ENCODE measurements around the gene PTPN6.
A peak's percentile ranks its signal among the peaks of the same experiment; 100 is the strongest.

PTPN6 gene

GRCh38 chr12:6957151-6957701 is 6.1 kb downstream of the PTPN6 start:
- no peak for DNase-seq

DNA sequence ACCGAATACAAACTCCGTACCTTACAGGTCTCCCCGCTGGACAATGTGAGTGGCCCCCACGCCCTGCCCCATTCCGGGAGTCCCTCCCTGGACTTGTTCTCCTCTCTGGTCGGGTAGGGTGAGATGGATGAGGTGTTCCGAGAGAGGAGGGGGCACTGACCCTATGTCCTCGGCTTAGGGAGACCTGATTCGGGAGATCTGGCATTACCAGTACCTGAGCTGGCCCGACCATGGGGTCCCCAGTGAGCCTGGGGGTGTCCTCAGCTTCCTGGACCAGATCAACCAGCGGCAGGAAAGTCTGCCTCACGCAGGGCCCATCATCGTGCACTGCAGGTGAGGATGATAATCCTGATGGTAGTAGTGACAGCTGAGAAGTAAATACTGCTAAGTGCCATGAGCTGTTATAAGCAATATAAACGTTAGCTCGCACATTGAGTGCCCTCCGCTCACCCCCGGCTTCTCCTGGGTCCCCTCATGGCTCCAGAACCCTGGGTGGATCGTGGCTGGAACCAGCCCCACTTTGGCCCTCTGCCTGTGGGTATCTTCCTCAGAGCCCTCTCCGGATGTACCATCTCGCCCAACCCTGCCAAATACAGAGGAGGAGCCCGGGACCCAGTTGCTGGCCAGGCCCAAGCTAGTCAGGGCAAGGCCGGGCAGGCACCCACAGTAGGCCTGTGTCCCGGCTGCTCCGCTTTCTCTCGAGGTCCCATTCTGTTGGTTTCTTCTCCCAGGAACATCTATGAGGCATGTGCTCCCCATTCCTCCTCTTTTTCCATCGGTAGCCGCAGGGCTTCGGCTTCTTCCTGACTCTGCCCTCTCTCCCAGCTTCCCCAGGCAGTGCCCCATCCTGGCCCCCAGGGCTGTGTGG is 6.8 kb downstream of the PTPN6 start:
- DNase-seq: no peak

DNA sequence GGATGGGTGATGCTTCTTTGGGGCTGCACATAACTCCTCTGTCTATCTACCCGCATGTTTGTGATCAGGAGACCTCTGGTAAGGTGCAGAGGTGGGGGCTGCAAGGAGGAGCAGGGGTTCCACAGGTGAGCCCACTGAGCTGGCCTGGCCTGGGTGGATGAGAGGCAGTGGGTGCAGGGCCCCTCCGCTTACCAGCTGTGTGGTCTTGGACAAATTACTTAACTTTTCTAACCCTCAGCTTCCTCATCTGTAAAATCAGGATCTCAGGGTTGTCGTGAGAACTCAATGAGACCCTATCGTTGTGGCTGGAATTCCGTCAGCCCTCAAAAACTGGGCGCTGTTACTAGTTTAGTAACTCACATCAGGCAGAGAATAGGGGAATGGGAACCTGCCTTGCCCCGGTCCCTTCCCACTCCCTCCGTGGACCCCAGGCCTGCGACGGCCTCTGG is 7.5 kb downstream of the PTPN6 start:
- no peak for DNase-seq

- peak; percentile 62 to 66 for DNase-seq
Observed at GRCh38 chr12:6959058-6959804, 8.1 kb downstream of the PTPN6 start.

GRCh38 chr12:6959805-6960592 is 8.8 kb downstream of the PTPN6 start:
- DNase-seq: no peak

DNA sequence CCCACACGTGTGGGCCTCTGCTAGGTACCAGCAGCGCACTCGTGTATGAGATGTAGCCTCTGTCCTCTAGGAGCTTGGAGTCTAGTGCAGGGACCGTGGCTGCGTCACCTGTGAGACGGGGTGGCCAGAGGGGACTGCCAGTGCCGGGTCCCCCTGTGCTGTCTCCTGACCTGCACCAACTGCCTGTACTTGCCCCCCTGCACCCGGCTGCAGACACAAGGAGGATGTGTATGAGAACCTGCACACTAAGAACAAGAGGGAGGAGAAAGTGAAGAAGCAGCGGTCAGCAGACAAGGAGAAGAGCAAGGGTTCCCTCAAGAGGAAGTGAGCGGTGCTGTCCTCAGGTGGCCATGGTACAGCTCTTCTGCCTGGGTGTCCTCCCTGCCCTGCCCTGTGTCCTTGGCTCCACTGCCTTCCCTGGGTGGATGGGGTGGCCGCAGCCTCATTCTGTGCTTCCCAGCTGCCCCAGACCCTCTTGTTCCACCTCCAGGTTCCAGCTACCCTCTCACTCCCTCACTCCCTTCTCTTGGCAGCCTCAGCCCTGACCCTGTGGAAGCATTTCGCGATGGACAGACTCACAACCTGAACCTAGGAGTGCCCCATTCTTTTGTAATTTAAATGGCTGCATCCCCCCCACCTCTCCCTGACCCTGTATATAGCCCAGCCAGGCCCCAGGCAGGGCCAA is 9.6 kb downstream of the PTPN6 start:
- no peak for DNase-seq

DNA sequence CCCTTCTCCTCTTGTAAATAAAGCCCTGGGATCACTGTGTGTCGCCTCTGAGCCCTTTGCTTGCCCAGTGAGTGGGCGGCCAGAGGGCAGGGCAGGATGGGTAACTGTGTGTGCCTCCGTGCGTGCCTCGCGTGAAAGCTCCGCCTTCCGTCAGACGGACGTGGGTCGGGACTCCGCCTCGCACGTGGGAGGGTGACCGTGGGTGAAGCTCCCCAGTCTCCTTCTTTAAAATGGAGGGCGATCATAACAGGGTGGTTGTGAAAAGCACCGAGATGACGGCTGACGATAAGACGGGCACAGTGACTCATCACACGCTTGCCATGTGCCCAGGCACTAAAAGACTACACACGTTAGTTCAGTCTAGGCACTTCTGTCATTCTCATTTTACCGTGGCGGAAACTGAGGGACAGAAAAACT is 10.1 kb downstream of the PTPN6 start:
- DNase-seq: peak; percentile 95 to 97

DNA sequence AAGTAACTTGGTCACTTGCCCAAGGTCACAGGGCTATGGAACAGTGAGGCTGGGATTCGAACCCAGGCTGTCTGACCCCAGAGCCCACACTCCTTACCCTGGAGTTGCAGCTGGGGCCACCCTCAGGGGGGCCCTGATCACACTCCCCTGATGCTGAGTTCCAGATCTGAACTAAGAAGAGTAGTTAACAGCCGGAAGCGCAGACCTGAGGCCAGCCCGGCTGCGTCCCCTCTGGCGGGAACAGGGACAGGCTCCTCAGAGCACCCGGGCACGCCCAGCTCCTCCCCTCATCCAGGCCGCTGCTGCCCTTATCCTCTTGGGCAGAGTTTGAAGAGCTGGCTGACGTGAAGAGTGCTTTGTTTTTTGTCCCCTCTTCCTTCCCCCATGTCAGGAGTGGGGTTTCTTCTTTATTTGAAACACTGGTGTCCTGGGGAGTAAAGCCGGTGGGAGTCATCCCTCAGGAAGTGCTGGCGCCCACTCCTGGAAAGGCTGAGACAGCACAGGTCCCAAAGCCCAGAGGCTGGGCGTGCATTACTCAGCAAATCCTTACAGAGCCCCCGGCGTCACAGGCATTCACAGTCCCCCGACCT is 10.6 kb downstream of the PTPN6 start:
- DNase-seq: no peak

DNA sequence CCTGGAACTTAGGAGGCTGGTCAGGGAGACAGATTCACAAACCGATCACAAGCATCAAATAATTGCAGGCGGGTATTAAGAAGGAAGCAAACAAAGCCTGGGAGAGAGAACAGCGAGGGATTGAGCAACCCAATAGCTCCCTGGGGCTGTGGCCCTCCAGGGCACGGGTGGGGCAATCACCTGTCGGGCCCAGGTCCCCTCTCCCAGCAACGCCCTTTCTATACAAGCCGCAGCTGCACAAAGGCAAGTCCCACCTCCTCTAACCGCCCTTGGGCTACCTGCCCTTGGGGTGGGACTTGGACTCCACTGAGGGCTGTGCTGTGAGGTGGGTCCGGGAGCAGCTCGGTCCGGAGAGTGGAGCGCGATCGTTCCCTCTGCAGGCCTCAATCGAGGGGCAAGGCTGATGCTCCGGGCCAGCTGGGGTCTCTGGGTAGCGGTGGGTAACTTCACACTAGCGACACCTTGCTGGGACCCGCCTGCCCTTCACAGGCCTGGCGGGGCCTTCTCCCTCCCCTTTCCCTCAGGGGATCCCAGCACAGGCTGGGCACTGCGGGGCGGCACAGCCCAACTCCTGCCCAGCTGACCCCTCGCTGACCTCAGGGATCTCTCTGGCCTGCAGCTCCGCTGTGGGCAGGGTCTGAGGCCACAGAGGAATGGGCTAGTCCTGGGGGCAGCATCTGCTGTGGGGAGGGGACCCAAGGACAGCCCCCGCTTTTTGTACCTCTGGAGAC is 11.3 kb downstream of the PTPN6 start:
- no peak for DNase-seq

DNA sequence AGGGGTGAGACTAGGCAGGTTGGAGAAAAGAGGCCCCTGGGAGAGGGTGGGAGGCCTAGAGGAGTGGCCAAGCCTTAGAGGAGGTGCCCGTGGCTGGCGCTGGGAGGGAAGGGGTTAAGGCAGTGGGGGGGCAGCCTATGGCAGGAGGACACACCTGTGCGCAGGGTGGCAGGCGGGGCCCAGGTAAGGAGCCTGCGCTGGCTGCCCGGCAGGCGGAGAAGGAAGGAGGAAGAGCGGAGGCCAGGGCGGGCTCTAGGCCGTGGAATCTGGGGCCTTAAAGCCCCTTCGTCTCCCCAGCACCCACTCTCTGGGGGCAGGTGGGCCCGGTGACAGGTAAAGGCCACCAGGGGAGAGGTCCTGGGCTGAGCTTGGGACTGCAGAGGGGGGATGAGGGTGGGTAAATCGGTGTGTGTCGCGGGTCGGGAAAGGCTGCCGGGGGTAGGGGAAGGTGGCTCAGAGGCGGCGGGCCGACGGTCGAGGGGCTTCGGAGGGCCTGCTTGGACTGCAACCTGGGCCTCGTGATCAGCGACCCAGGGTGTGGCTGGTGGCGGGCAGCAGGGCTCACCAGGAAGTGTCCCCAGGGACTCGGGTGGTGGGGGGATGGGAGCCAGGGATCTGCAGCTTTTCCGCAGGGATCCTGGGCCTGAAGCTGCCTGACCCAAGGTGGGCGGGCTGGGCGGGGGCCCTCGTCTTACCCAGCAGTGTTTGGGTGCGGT is 12.0 kb downstream of the PTPN6 start:
- no peak for DNase-seq

- DNase-seq: no peak
Observed at GRCh38 chr12:6963791-6964413, 12.7 kb downstream of the PTPN6 start.

GRCh38 chr12:6964605-6965025 is 13.5 kb downstream of the PTPN6 start:
- no peak for DNase-seq

GRCh38 chr12:6965026-6965661 is 14.0 kb downstream of the PTPN6 start:
- peak; percentile 87 to 88 for DNase-seq

DNA sequence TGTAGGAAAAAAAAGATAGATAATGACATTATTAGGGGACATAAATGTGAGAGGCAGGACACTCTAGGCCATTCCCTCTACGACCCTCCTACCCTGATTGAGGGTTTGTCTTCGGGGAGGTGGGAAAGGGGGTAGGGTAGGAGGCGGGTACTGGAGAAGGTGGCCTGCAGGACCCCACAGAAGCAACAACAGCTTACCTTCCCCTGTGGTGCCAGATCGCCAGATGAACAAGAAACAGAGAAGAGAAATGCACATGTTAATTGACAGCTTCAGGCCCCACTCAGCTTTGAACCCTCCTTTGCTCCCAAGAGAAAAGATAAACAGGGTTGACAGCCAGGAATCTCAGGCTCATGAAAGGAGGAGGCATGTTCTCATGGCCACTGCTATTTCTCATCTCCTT is 14.6 kb downstream of the PTPN6 start:
- no peak for DNase-seq

DNA sequence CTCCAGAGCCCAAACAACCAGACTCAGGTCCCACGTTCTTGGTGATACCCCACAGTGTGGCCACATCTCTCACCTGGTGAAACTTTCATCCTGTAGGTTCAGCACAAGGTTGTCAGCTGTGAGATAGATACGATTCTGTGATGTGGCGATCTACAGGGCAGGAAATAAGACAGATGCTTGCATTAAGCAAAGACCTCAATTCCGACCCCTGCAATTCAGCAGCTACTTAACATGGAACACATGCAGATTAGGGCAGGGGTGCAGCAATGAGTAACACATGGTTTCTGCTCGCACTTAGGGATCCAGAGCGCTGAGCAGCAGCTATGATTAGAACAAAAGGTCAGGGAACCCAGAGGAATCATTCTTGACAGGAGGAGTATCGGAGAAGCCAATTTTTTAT is 15.2 kb downstream of the PTPN6 start:
- DNase-seq: no peak

DNA sequence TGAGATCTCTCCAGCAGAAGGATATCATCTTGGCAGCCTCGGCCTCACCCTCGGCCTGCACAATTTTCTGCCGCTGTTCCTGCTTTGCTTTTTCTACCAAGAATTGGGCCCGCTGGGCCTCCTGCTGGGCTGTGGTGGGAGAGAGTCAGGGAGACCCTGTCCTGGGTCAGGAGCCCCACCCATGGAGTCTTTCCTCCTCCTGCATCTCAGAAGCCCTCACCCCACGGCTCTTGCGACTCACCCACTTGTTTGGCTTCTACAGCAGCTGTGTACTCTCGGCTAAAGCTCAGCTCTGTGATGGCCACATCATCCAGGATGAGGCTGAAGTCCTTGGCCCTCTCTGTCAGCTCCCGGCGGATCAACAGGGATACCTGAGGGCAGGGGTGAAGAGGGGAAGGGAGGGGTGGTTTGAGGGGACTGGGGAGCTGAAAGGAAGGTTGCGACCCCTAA is 16.5 kb downstream of the PTPN6 start:
- DNase-seq: no peak

DNA sequence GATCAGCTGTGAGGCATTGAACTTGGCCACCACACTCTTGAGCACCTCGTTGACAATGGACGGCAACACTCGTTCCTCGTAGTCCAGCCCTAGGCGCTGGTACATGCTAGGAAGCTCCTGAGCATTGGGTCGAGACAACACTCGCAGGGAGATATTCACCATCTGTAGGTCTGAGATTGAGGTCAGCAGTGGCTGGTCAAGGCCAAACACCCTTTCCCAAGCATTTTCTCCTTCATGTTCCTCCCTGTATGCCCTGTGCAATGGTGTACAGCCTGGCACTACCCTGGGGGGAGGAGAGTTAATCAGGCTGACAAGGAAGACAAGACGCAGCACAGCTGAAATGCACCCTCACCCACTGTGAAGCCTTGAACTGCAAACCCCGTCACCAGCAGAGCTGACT is 17.3 kb downstream of the PTPN6 start:
- no peak for DNase-seq

DNA sequence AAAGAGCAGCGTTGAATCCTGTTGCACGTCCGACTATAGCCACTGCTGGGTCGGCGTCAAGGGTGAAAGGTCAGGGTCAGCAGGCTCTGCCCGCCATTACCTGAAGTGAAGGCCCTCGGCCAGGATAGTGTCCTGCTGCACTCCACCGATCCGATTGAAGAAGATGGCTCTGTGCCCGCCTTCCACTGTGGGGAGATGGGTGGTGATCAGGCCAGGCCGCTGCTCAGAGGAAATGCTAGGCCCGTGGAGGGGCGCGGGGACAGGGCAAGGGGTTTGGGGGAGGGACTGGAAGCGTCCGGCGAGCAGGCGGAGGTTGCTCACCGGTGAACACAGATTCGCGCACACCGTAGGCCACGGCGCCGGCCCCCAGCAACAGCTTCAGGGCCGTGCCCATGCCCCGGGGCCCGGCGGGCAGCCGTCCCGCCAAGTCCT is 19.0 kb downstream of the PTPN6 start:
- peak in 1 of 2 experiments; percentile 23 for DNase-seq

- no peak for DNase-seq
Observed at GRCh38 chr12:6974180-6974579, 23.0 kb downstream of the PTPN6 start.
